Colonic mucosa (tissue), 4 donors: ENCODE results near the gene MAPRE3. TPM values are rescaled to one million over a fixed set of nuclear protein-coding genes. Genes with fewer than 3 reads are reported as not detected.

Source experiments
- DNase-seq: peaks from one replicate; pipeline ENCODE4 v3.0.0-alpha.2; 2020
- H3K27ac ChIP-seq: fragments of 200-600 bp; one replicate; pipeline ENCODE4 v1.8.0; 2021
- H3K27me3 ChIP-seq: fragments of 200-600 bp; one replicate; pipeline ENCODE4 v1.8.0; 2021
- H3K36me3 ChIP-seq: fragments of 200-600 bp; one replicate; pipeline ENCODE4 v1.8.0; 2021
- H3K4me1 ChIP-seq: fragments of 200-600 bp; one replicate; pipeline ENCODE4 v1.8.0; 2021; ENCODE audit warnings: mild to moderate bottlenecking
- H3K4me3 ChIP-seq: fragments of 200-600 bp; one replicate; pipeline ENCODE4 v1.8.0; 2021
- H3K9ac ChIP-seq, 2 donors: one replicate each; pipeline ENCODE4 v1.7.0; 2013; ENCODE audit warnings: control low read depth in 2 of 2, low read depth in 2 of 2, low read length in 2 of 2
- H3K9me3 ChIP-seq: fragments of 200-600 bp; one replicate; pipeline ENCODE4 v1.8.0; 2021
- CTCF ChIP-seq: fragments of 200-600 bp; IDR thresholded peaks from one replicate; pipeline ENCODE4 v1.8.0; 2022; ENCODE audit warnings: antibody characterized with exemption, mild to moderate bottlenecking
- intact Hi-C: fragments of 100-400 bp; cut with DNase I; formaldehyde crosslinking; loops from one replicate; pipeline ENCODE4 v1.14.1; 2022
- total RNA-seq, 2 donors: library from RNA; stranded (reverse); fragmentation: NEBNext Ultra II Directional in 1 of 2; extraction: Animal tissue kit (Norgen Biotek cat#: 25700) in 1 of 2; gene quantifications; one replicate each; pipeline ENCODE4 v1.2.1, GENCODE V29; 2021
- donor health status: healthy.
- donor health status: DM: no; HTN: no; CAD: no.
- donor health status: DM: no; HTN: no; CAD: no.

The MAPRE3 gene
- total RNA-seq, 2 donors from 2014 or later = 21.6 to 22.0 TPM

GRCh38 chr2:26964446-26965130 lies 5.8 kb upstream of the MAPRE3 start:
- intact Hi-C loops = loop anchor here (10.0 kb wide), 1 partner anchor 320 kb away; the partner anchor contains the start of gene TRIM54
- DNase-seq = no peak
- H3K9ac ChIP-seq = no peak overlapping the region
- no peak for TF ChIP-seq CTCF
- H3K27ac ChIP-seq = peak overlapping the region; percentile 20
- no peaks in the 10 kb centered on the region for H3K27me3 ChIP-seq
- no peak overlapping the region for H3K4me3 ChIP-seq
- H3K9me3 ChIP-seq = no peaks in the 10 kb centered on the region
- H3K4me1 ChIP-seq = no peaks in the 10 kb centered on the region
- no peaks in the 10 kb centered on the region for H3K36me3 ChIP-seq

GRCh38 chr2:26968001-26968400 lies 2.4 kb upstream of the MAPRE3 start:
- H3K9ac ChIP-seq = no peak overlapping the region

GRCh38 chr2:26969077-26969844 lies 1.2 kb upstream of the MAPRE3 start:
- Histone ChIP-seq H3K27me3 (no peaks in the 10 kb centered on the region), H3K27ac (peak overlapping the region; percentile 73), H3K36me3 (no peaks in the 10 kb centered on the region), H3K4me1 (no peaks in the 10 kb centered on the region), H3K9ac (peak overlapping the region in 1 of 2 donors; percentile 51), H3K9me3 (no peaks in the 10 kb centered on the region), H3K4me3 (no peak overlapping the region)
- intact Hi-C loops = loop anchor here (10.0 kb wide), 1 partner anchor 316 kb away; the partner anchor contains the start of gene TRIM54
- TF ChIP-seq CTCF = no peak
- no peak for DNase-seq

More at GRCh38 chr2:26968001-26968400, 2.4 kb upstream of the MAPRE3 start:
- Histone ChIP-seq H3K4me3 (no peak overlapping the region), H3K36me3 (no peaks in the 10 kb centered on the region), H3K9me3 (no peaks in the 10 kb centered on the region), H3K4me1 (no peaks in the 10 kb centered on the region), H3K27me3 (no peaks in the 10 kb centered on the region), H3K27ac (peak overlapping the region; percentile 73)
- peak; percentile 39 for DNase-seq
- intact Hi-C loops = loop anchor here (10.0 kb wide), 1 partner anchor 317 kb away; the partner anchor contains the start of gene TRIM54
- TF ChIP-seq CTCF = no peak

DNA sequence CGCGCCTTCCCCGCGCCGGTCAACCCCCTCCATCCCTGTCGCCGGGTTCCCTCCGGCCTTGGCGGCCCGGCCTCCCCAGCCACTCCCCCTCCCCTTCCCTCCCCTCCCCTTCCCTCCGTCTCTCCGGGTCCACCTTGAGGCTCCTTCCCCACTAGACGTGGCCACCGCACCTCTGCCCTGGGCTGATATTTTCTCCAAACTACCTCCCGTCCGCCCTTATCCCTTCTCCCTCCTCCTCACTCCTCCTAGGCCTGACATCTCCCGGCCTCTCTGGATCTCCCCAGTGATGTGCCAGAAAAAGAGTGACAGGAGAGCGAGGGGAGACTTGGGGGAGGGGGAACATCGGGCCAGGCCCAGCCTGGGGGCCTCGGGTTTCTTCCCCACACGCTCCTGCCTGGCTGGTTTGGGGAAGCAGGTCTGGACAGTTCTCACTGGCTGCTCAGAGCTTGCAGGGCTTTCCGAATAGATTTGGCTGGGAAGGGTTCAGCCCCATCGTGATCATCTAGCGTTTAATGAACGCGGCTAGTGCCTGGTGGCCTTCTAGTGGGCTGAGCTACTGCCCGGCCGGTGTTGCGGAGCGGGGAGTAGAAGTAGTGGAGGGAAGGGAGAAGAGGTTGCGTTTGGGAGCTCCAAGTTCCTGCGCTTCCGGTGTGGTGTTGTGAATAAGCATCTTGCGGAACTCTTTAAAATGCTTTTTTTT lies 641 bp downstream of the MAPRE3 start:
- Histone ChIP-seq H3K27ac (peak overlapping the region; percentile 40), H3K9me3 (no peaks in the 10 kb centered on the region), H3K4me3 (peak overlapping the region; percentile 73), H3K36me3 (no peaks in the 10 kb centered on the region), H3K9ac (peak overlapping the region; percentile 48 to 66), H3K27me3 (no peaks in the 10 kb centered on the region), H3K4me1 (no peaks in the 10 kb centered on the region)
- intact Hi-C loops = no loop called here
- no peak for TF ChIP-seq CTCF
- DNase-seq = no peak
